ENCODE measurements around the gene STIM2.

STIM2 gene

DNA sequence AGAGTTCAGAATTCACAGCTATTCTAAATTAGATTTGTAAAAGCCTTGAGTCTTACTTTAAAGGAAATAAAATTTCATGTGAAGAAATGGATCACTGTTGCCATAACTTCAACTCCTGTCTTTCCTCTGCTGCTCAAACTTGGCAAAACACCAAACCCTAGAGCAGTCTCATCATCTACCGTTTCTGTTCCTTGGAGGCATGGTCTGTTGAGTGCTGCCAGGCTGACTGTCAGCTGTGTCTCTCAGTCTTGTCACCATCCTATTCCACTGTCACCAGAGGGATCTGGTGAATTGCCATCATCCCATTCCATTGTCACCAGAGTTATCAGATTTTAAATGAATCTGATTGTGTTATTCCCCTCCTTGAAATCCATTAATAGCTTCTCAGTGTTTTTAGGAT, 55.6 kb downstream of the STIM2 start:
- no peaks in the 10 kb centered on the region for H3K27me3 Mint-ChIP-seq (ENCODE audit: low read depth)
- H3K27ac Mint-ChIP-seq, result no peak overlapping the region
- TF ChIP-seq CTCF (IDR thresholded peaks at IDR 0.05; ENCODE audit: unreplicated experiment in 3 of 3), result no peak
- H3K4me3 Mint-ChIP-seq, result no peak overlapping the region
- peaks cover 5% of the 10 kb centered on the region for H3K4me1 Mint-ChIP-seq
- H3K9me3 Mint-ChIP-seq, result peaks cover 6% of the 10 kb centered on the region
- peaks cover 23% of the 10 kb centered on the region for H3K36me3 Mint-ChIP-seq (ENCODE audit: low read depth)

DNA sequence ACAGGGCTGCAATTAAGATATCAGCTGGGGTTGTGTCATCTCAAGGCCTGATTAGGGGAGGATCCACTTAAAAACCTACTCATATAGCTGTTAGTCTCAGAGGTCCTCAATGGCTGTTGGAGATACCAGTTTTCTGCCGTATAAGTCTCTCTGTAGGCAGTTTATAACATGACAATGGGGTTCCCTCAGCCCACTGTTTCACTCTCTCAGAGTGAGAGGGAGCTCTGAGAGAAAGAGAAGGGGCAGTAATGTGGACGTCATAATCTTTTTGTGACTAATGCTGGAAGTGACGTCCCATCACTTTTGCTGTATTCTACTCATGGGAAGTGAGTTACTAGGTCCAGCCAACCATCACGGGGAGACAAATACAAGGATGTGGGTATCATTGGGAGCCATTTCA, 70.3 kb downstream of the STIM2 start:
- H3K27ac Mint-ChIP-seq, result no peak overlapping the region
- no peaks in the 10 kb centered on the region for H3K9me3 Mint-ChIP-seq
- TF ChIP-seq CTCF (IDR thresholded peaks at IDR 0.05; ENCODE audit: unreplicated experiment in 3 of 3), result no peak
- H3K27me3 Mint-ChIP-seq (ENCODE audit: low read depth), result no peaks in the 10 kb centered on the region
- peaks cover 4% of the 10 kb centered on the region for H3K4me1 Mint-ChIP-seq
- H3K4me3 Mint-ChIP-seq, result no peak overlapping the region
- H3K36me3 Mint-ChIP-seq (ENCODE audit: low read depth), result no peaks in the 10 kb centered on the region

DNA sequence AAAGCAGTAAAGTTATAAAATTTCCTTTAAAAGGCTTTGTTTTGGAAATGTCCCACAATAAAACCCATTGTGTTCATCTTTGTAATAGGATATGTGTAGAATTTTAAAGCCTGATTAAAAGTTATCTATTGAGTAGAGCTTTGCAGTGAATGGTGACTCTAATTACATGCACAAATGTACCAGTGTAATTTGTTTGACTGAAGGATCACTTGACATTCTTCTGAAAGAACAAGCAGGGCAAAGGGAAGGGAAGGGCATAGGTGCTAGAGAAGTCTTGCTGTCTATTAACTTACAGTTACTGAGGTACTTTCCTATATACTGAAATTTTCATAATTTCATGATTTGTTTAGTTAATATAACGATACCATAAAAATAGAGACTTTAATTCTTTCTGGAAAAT, 70.8 kb downstream of the STIM2 start:
- H3K27ac Mint-ChIP-seq, result no peak overlapping the region
- peaks cover 9% of the 10 kb centered on the region for H3K4me1 Mint-ChIP-seq
- no peaks in the 10 kb centered on the region for H3K9me3 Mint-ChIP-seq
- H3K27me3 Mint-ChIP-seq (ENCODE audit: low read depth), result no peaks in the 10 kb centered on the region
- H3K36me3 Mint-ChIP-seq (ENCODE audit: low read depth), result no peaks in the 10 kb centered on the region
- no peak for TF ChIP-seq CTCF (IDR thresholded peaks at IDR 0.05; ENCODE audit: unreplicated experiment in 3 of 3)
- no peak overlapping the region for H3K4me3 Mint-ChIP-seq

- Mint-ChIP-seq H3K27ac (no peak overlapping the region), H3K4me1 (peaks cover 11% of the 10 kb centered on the region), H3K27me3 (ENCODE audit: low read depth) (no peaks in the 10 kb centered on the region), H3K9me3 (no peaks in the 10 kb centered on the region), H3K36me3 (ENCODE audit: low read depth) (no peaks in the 10 kb centered on the region), H3K4me3 (no peak overlapping the region)
- no peak for TF ChIP-seq CTCF (IDR thresholded peaks at IDR 0.05; ENCODE audit: unreplicated experiment in 3 of 3)
Observed at GRCh38 chr4:26931966-26932365, 71.3 kb downstream of the STIM2 start.

GRCh38 chr4:26935397-26935796, 74.8 kb downstream of the STIM2 start:
- peaks cover 16% of the 10 kb centered on the region for H3K4me1 Mint-ChIP-seq
- no peaks in the 10 kb centered on the region for H3K27me3 Mint-ChIP-seq (ENCODE audit: low read depth)
- no peaks in the 10 kb centered on the region for H3K9me3 Mint-ChIP-seq
- no peaks in the 10 kb centered on the region for H3K36me3 Mint-ChIP-seq (ENCODE audit: low read depth)
- H3K4me3 Mint-ChIP-seq, result no peak overlapping the region
- H3K27ac Mint-ChIP-seq, result peak overlapping the region in 1 of 3 experiments; percentile 19
- TF ChIP-seq CTCF (IDR thresholded peaks at IDR 0.05; ENCODE audit: unreplicated experiment in 3 of 3), result no peak

GRCh38 chr4:26936284-26937065, 75.8 kb downstream of the STIM2 start:
- Mint-ChIP-seq H3K36me3 (ENCODE audit: low read depth) (no peaks in the 10 kb centered on the region), H3K27ac (peak overlapping the region in 1 of 3 experiments; percentile 19), H3K27me3 (ENCODE audit: low read depth) (no peaks in the 10 kb centered on the region), H3K4me1 (peaks cover 21% of the 10 kb centered on the region), H3K9me3 (no peaks in the 10 kb centered on the region), H3K4me3 (no peak overlapping the region)
- no peak for TF ChIP-seq CTCF (IDR thresholded peaks at IDR 0.05; ENCODE audit: unreplicated experiment in 3 of 3)
